GM10266 (cell line): ENCODE data around the gene IGFBPL1.
A peak's percentile ranks its signal among the peaks of the same experiment; 100 is the strongest.

Experiments
- DNase-seq: peaks from one replicate; pipeline ENCODE4 v3.0.0; 2012; ENCODE audit errors: extremely low spot score
- CTCF ChIP-seq: IDR thresholded peaks from 2 replicates; pipeline ENCODE4 v1.5.1; 2012; ENCODE audit warnings: mild to moderate bottlenecking, low read depth; ENCODE audit not compliant: control insufficient read depth, insufficient read depth; ENCODE audit errors: missing control alignments

The IGFBPL1 gene

DNA sequence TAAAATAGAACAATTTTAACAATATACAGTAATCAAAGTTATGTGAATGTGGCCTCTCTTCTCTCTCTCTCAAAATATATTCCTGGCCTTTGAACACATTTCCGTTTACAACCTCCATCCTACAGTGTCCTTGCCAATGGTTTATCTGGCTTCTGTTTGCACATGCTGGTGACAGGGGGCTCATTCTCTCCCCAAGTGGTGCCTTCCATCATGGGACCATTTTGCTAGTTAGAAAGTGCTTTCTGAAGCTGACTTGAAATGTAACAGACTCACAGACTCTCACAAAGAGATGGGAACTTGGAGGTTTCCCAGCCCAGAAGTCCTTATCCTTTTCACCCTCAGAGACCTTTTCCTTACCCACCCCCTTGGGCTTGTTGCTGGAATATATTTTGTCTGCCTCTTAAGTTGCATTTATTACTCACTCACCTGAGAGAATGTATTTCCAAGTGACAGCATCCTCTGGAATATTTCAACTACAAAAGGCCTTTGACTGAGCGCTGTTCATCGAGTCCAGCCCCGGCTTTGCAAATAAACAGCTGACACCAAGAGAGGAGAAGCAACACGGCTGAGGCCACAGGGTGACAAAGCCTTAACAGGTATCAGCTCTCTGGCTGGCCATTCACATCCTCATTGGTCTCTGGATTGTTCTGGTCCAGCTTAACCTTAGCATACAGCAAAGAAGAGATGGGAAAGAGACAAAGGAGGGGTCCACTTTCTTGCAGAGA, 49.2 kb downstream of the IGFBPL1 start:
- no peak for TF ChIP-seq CTCF
- no peak for DNase-seq

DNA sequence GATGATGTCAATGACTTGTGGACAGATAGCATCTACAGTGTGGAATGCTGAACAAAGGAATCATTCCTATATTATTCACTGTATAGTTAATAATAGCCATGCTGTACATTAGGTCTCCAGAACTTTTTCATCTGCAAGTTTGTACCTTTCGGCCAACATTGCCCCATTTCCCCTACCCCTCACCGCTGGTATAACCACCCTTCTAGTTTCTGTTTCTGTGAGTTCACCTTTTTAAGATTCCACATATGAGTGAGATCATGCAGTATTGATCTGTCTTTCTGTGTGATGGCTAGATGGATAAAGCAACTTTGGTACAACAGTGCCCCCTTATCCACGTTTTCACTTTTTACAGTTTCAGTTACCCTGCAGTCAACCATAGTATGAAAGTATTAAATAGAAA, 50.6 kb downstream of the IGFBPL1 start:
- TF ChIP-seq CTCF = no peak
- no peak for DNase-seq

GRCh38 chr9:38372762-38373619, 51.3 kb downstream of the IGFBPL1 start:
- no peak for TF ChIP-seq CTCF
- no peak for DNase-seq

DNA sequence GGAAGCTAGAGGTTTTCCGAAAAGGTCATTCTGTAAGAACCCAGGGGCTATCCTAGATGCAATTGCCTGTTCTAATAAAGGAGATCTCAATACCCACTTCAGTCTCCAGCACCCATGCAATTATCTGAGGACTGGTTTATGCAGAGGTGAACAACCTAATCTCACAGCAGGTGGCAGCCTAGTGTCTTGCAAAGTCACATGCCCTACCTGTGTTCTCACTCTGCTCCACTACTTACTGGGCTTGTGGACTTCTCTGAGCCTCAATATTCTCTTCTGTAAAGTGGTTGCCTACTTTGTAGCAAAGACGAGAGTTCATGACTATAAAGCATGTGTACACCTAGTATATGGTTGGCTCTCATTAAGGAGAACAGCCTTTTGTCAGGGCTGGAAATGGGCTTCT, 52.8 kb downstream of the IGFBPL1 start:
- peak; percentile 56 for TF ChIP-seq CTCF
- DNase-seq = peak; percentile 72

DNA sequence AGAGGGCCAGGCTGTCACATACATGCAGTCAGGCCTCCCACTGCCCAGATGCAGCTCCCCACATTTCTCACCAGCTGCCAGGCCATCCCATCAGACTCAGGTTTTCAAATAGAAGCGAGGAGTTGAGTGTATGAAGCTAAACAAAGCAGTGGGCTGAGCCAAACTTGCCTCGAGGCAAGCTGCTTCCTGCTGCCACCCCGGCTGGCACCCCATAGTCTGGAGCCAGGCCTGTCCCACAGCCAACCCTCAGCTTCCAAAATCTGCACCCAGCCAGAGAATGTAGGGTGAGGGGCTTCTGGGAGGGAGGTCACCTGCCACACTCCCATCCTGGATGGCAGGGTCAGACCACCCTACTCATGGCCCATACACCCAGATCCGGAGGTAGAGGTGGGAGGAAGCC, 54.1 kb downstream of the IGFBPL1 start:
- no peak for DNase-seq
- TF ChIP-seq CTCF = no peak

DNA sequence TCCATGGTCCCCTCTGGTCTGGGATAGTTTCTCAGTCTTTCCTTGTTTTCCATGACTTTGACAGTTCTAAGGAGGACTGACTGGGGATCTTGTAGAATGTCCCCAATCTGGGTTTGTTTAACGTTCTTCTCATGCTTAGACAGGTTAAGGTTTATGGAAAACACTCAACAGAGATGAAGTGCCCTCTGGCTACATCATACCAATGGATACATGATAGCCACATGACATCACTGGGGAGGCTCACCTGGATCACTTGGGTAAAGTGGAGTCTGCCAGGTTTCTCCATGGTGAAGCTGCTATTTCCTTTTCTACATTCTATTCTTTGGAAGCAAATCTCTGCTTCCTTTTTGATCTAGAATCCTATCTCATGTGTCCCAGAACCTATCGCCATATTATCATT, 55.5 kb downstream of the IGFBPL1 start:
- no peak for DNase-seq
- TF ChIP-seq CTCF = no peak

GRCh38 chr9:38367898-38368297, 56.4 kb downstream of the IGFBPL1 start:
- DNase-seq = no peak
- no peak for TF ChIP-seq CTCF
